Trophoblast cell (in vitro differentiated cells and primary cell): ENCODE results near the gene IL1RAP.

Experiments
- DNase-seq, 2 donors: peaks; one replicate each; pipeline ENCODE4 v3.0.0-alpha.2; 2016
- H2AFZ ChIP-seq: 2 replicates; pipeline ENCODE4 v1.6.1; 2013; ENCODE audit warnings: low read length, moderate library complexity, mild to moderate bottlenecking; ENCODE audit not compliant: insufficient read depth, poor library complexity
- H2AK5ac ChIP-seq: 2 replicates; pipeline ENCODE4 v1.6.1; 2013; ENCODE audit warnings: mild to moderate bottlenecking, low read length
- H2BK120ac ChIP-seq: 2 replicates; pipeline ENCODE4 v1.6.1; 2013; ENCODE audit warnings: low read length, mild to moderate bottlenecking, moderate library complexity; ENCODE audit not compliant: insufficient read depth, poor library complexity
- H2BK12ac ChIP-seq: 2 replicates; pipeline ENCODE4 v1.6.1; 2013; ENCODE audit warnings: mild to moderate bottlenecking, low read length, moderate library complexity
- H2BK5ac ChIP-seq: 2 replicates; pipeline ENCODE4 v1.6.1; 2013; ENCODE audit warnings: low read length, low read depth, moderate library complexity, mild to moderate bottlenecking; ENCODE audit not compliant: poor library complexity
- H3K14ac ChIP-seq: 2 replicates; pipeline ENCODE4 v1.6.1; 2013; ENCODE audit warnings: mild to moderate bottlenecking, low read length
- H3K18ac ChIP-seq: 2 replicates; pipeline ENCODE4 v1.6.1; 2013; ENCODE audit warnings: mild to moderate bottlenecking, low read length
- H3K23ac ChIP-seq: 2 replicates; pipeline ENCODE4 v1.6.1; 2013; ENCODE audit warnings: low read length
- H3K27ac ChIP-seq: 2 replicates; pipeline ENCODE4 v1.5.1; 2013; ENCODE audit warnings: low read depth, mild to moderate bottlenecking, inconsistent platforms, low read length, moderate library complexity
- H3K27me3 ChIP-seq: 2 replicates; pipeline ENCODE4 v1.6.1; 2013; ENCODE audit warnings: inconsistent platforms, mild to moderate bottlenecking, low read length, moderate library complexity; ENCODE audit not compliant: insufficient read depth
- H3K36me3 ChIP-seq, 2 experiments: 1 replicate in 1 of 2; 2 replicates in 1 of 2; pipeline ENCODE4 v1.6.1; 2013; ENCODE audit warnings: low read length in 2 of 2, mild to moderate bottlenecking in 2 of 2, moderate library complexity in 1 of 2; ENCODE audit not compliant: insufficient read depth in 2 of 2, control insufficient read depth in 1 of 2
- H3K4ac ChIP-seq: 2 replicates; pipeline ENCODE4 v1.6.1; 2013; ENCODE audit warnings: low read depth, mild to moderate bottlenecking, low read length, moderate library complexity
- H3K4me1 ChIP-seq, 2 experiments: 1 replicate in 1 of 2; 2 replicates in 1 of 2; pipeline ENCODE4 v1.6.1; 2013; ENCODE audit warnings: low read length in 2 of 2, mild to moderate bottlenecking in 2 of 2, moderate library complexity in 1 of 2; ENCODE audit not compliant: insufficient read depth in 2 of 2, control insufficient read depth in 1 of 2
- H3K4me2 ChIP-seq: 2 replicates; pipeline ENCODE4 v1.6.1; 2013; ENCODE audit warnings: inconsistent platforms, mild to moderate bottlenecking, low read length, moderate library complexity
- H3K4me3 ChIP-seq: 2 replicates; pipeline ENCODE4 v1.5.1; 2013; ENCODE audit warnings: mild to moderate bottlenecking, low read depth, low read length, inconsistent platforms
- H3K79me1 ChIP-seq: one replicate; pipeline ENCODE4 v1.6.1; 2013; ENCODE audit warnings: low read length
- H3K79me2 ChIP-seq: 2 replicates; pipeline ENCODE4 v1.6.1; 2013; ENCODE audit warnings: low read length, mild to moderate bottlenecking; ENCODE audit not compliant: control insufficient read depth, insufficient read depth, poor library complexity
- H3K9ac ChIP-seq: 2 replicates; pipeline ENCODE4 v1.6.1; 2013; ENCODE audit warnings: mild to moderate bottlenecking, low read length
- H3K9me3 ChIP-seq: 2 replicates; pipeline ENCODE4 v1.6.1; 2013; ENCODE audit warnings: low read depth, mild to moderate bottlenecking, control low read depth, inconsistent platforms, low read length; ENCODE audit not compliant: insufficient read depth
- H4K12ac ChIP-seq: 2 replicates; pipeline ENCODE4 v1.6.1; 2013; ENCODE audit warnings: low read depth, mild to moderate bottlenecking, low read length, moderate library complexity
- H4K8ac ChIP-seq: 2 replicates; pipeline ENCODE4 v1.6.1; 2013; ENCODE audit warnings: low read depth, mild to moderate bottlenecking, low read length, moderate library complexity
- H4K91ac ChIP-seq: one replicate; pipeline ENCODE4 v1.6.1; 2013; ENCODE audit warnings: low read depth, mild to moderate bottlenecking, low read length, moderate library complexity
- WGBS: extraction: QIAGEN DNeasy Blood & Tissue Kit; methylation state at CpG from one replicate; pipeline ENCODE4 v1.1.7; 2013; ENCODE audit warnings: missing lambda C conversion rate; ENCODE audit not compliant: insufficient read length, insufficient coverage; ENCODE audit errors: extremely low coverage; 5-methylcytosine and 5-hydroxymethylcytosine counted together

IL1RAP gene

DNA sequence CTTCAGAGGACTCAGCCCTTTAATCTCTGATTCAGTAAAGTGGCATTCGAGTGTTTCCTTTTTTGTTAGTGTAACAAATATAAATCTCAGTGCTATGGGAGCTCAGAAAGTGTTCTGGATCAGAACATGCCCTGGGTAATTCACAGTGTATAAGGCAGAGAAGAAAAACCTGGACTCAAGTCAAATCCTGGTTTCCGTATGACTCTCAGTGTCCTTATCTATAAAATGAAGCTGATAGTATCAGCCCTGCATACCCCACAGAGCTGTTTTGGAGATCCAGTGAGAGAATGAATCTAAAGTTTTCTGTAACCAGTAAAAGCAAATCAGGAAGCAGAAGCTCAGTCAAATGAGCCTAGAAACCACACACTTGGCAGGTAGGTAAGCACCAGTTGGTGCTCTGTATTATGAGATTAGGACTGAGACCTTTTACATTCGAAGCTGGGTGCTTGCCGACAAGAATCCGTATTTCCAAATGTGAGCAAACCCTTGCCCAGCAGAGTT, 67.2 kb downstream of the IL1RAP start:
- no peaks in the 10 kb centered on the region for H3K36me3 ChIP-seq
- H3K4me1 ChIP-seq = peaks cover 0 to 4% of the 10 kb centered on the region in 2 experiments
- no peak overlapping the region for H3K14ac ChIP-seq
- H2AFZ ChIP-seq = no peak overlapping the region
- H3K9me3 ChIP-seq = no peaks in the 10 kb centered on the region
- no peak overlapping the region for H3K4ac ChIP-seq
- H2AK5ac ChIP-seq = no peak overlapping the region
- no peak overlapping the region for H4K8ac ChIP-seq
- no peak overlapping the region for H3K27ac ChIP-seq
- no peaks in the 10 kb centered on the region for H3K79me2 ChIP-seq
- no peak overlapping the region for H3K18ac ChIP-seq
- no peak overlapping the region for H3K23ac ChIP-seq
- H2BK12ac ChIP-seq = no peak overlapping the region
- peak; percentile 50 to 74 for DNase-seq
- no peaks in the 10 kb centered on the region for H3K27me3 ChIP-seq
- H2BK5ac ChIP-seq = no peak overlapping the region
- H3K4me2 ChIP-seq = no peak overlapping the region
- H4K91ac ChIP-seq = no peak overlapping the region
- no peak overlapping the region for H4K12ac ChIP-seq
- WGBS = no CpG with 5 or more reads among the region's 5 CpGs
- H3K9ac ChIP-seq = no peak overlapping the region
- no peak overlapping the region for H2BK120ac ChIP-seq
- no peak overlapping the region for H3K4me3 ChIP-seq
- peaks cover 2% of the 10 kb centered on the region for H3K79me1 ChIP-seq

DNA sequence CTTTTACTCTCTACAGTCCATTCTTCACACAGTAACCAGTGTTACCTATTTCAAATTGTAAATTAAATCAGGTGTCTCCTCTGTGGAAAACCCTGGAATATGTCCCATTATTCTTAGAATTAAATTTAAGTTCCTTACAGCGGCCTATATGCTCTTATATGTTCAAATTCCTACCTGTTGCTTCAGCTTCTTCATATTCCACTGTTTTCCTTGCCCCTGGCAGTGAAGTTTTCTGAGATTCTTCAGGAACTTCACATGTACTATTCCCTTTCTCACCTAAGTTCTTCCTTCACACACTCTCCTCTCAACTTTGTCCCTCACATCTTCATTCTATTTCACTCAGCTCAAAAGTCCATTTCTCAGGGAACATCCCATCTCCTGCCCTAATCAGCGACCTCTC, 68.8 kb downstream of the IL1RAP start:
- no peak overlapping the region for H2BK5ac ChIP-seq
- peaks cover 6% of the 10 kb centered on the region for H3K79me1 ChIP-seq

DNA sequence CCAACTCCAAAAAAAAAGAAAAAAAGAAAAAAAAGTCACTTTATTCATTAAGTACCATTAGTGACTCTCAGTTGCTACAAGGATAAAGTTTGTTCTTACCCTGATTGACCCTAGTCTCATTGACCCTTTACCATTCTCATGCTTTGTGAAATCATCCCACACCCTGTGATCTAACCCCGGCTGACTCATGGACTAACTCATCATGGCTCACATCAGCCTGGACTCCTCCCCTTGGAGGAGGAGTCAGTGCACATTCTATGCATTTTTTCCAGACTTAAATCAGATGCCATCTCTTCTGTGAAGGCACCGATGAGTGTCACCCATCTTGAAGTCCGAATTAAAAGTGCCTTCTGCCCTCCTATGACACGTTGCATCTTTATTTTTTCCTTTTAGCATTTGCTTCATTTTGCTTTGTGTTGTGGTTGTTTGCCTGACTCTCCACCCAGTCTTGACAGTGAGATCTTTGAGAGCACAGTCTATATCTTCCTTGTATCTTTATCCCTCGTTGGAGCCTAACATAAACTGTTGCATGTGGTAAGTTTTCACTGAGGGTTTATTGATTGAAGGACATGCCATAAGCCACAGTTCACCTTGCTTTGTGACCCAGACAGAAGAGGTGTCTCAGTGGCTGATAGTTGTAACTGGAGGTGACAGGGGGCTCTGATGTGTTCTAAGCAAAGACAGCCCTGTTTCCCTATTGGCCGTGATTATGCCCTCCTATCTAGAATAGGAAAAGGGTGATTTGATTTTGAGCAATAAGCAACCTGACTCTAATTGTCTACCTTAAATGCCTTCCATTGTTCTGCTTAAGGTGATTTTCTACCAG, 72.1 kb downstream of the IL1RAP start:
- H3K9me3 ChIP-seq = no peaks in the 10 kb centered on the region
- H2BK120ac ChIP-seq = no peak overlapping the region
- WGBS = no CpG with 5 or more reads among the region's 6 CpGs
- peaks cover 2 to 9% of the 10 kb centered on the region in 2 experiments for H3K4me1 ChIP-seq
- no peak overlapping the region for H4K8ac ChIP-seq
- H4K12ac ChIP-seq = no peak overlapping the region
- H4K91ac ChIP-seq = no peak overlapping the region
- peak overlapping the region; percentile 41 for H2BK12ac ChIP-seq
- no peaks in the 10 kb centered on the region for H3K27me3 ChIP-seq
- no peaks in the 10 kb centered on the region for H3K36me3 ChIP-seq
- H3K4me2 ChIP-seq = no peak overlapping the region
- no peak overlapping the region for H3K4me3 ChIP-seq
- peak overlapping the region; percentile 70 for H3K27ac ChIP-seq
- peak; percentile 97 to 98 for DNase-seq
- H3K79me1 ChIP-seq = peaks cover 6% of the 10 kb centered on the region
- peak overlapping the region; percentile 41 for H2BK5ac ChIP-seq
- H3K14ac ChIP-seq = peak overlapping the region; percentile 10
- H3K79me2 ChIP-seq = no peaks in the 10 kb centered on the region
- H3K9ac ChIP-seq = no peak overlapping the region
- no peak overlapping the region for H3K18ac ChIP-seq
- no peak overlapping the region for H2AK5ac ChIP-seq
- no peak overlapping the region for H3K4ac ChIP-seq
- H2AFZ ChIP-seq = no peak overlapping the region
- H3K23ac ChIP-seq = no peak overlapping the region

More for the DNA sequence above, 68.8 kb downstream of the IL1RAP start:
- H4K8ac ChIP-seq = no peak overlapping the region
- no peak overlapping the region for H3K9ac ChIP-seq
- no peak overlapping the region for H2AK5ac ChIP-seq
- no peak overlapping the region for H3K18ac ChIP-seq
- no CpG with 5 or more reads among the region's 2 CpGs for WGBS
- H3K23ac ChIP-seq = no peak overlapping the region
- H4K12ac ChIP-seq = no peak overlapping the region
- H3K79me2 ChIP-seq = no peaks in the 10 kb centered on the region
- H3K36me3 ChIP-seq = no peaks in the 10 kb centered on the region
- no peak overlapping the region for H2BK12ac ChIP-seq
- peaks cover 2 to 9% of the 10 kb centered on the region in 2 experiments for H3K4me1 ChIP-seq
- H3K4ac ChIP-seq = no peak overlapping the region
- no peak overlapping the region for H3K4me3 ChIP-seq
- H3K27ac ChIP-seq = no peak overlapping the region
- H3K27me3 ChIP-seq = no peaks in the 10 kb centered on the region
- H3K4me2 ChIP-seq = no peak overlapping the region
- no peak overlapping the region for H3K14ac ChIP-seq
- no peaks in the 10 kb centered on the region for H3K9me3 ChIP-seq
- DNase-seq = peak in 1 of 2 donors; percentile 74
- H2BK120ac ChIP-seq = no peak overlapping the region
- no peak overlapping the region for H4K91ac ChIP-seq
- no peak overlapping the region for H2AFZ ChIP-seq

DNA sequence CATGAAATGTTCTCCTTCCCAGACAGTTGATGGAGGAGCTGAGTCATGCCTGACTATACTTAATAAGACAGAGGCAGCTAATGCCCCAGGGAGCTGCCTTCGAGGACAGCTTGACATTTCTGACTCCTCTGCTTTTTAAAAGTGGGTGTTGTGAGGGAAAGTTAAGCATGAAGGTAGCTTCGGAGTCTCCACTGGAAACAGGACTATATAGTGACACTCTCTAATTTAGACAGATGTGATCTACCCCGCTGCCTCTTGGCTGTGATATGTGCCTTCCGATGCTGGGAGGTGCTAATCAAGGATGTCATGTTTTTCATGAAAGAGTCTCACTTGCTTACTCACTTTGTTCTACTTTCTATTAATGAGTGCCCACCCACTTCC, 72.7 kb downstream of the IL1RAP start:
- H3K4ac ChIP-seq = no peak overlapping the region

More for the DNA sequence above, 72.7 kb downstream of the IL1RAP start:
- H4K8ac ChIP-seq = no peak overlapping the region
- no peaks in the 10 kb centered on the region for H3K9me3 ChIP-seq
- H3K27ac ChIP-seq = peak overlapping the region; percentile 64
- H4K91ac ChIP-seq = no peak overlapping the region
- no peak overlapping the region for H3K23ac ChIP-seq
- H2BK12ac ChIP-seq = no peak overlapping the region
- no peak overlapping the region for H3K9ac ChIP-seq
- peaks cover 2 to 9% of the 10 kb centered on the region in 2 experiments for H3K4me1 ChIP-seq
- H3K27me3 ChIP-seq = no peaks in the 10 kb centered on the region
- no peak overlapping the region for H2AK5ac ChIP-seq
- H3K79me1 ChIP-seq = peaks cover 6% of the 10 kb centered on the region
- H3K18ac ChIP-seq = no peak overlapping the region
- H3K36me3 ChIP-seq = no peaks in the 10 kb centered on the region
- peak; percentile 95 to 96 for DNase-seq
- H2BK5ac ChIP-seq = no peak overlapping the region
- no CpG with 5 or more reads among the region's 4 CpGs for WGBS
- H3K79me2 ChIP-seq = no peaks in the 10 kb centered on the region
- H3K4me3 ChIP-seq = no peak overlapping the region
- no peak overlapping the region for H2AFZ ChIP-seq
- no peak overlapping the region for H2BK120ac ChIP-seq
- no peak overlapping the region for H4K12ac ChIP-seq
- H3K14ac ChIP-seq = no peak overlapping the region
- no peak overlapping the region for H3K4me2 ChIP-seq
